ENCODE results near the gene ZNF35.

- TF ChIP-seq EP300 (IDR thresholded peaks at IDR 0.05) (no peak), ELK1 (IDR thresholded peaks at IDR 0.05; ENCODE audit: low read depth, low read length) (no peak), JUN (IDR thresholded peaks at IDR 0.05) (no peak)
Observed at GRCh38 chr3:44654039-44654438, 5.5 kb downstream of the ZNF35 start.

Measured in A549 (cell line).